AG10803 (cell line): ENCODE data around the gene GPC5.

Source experiments
- DNase-seq: peaks from one replicate; pipeline ENCODE4 v3.0.0; 2010; ENCODE audit warnings: low read depth
- H3K4me3 ChIP-seq: 2 replicates; pipeline ENCODE4 v1.5.1; 2011; ENCODE audit warnings: mild to moderate bottlenecking, low read length, control low read depth
- CTCF ChIP-seq: conservative IDR thresholded peaks from 2 replicates; pipeline ENCODE4 v1.5.1; 2011; ENCODE audit warnings: mild to moderate bottlenecking, low read length, control low read depth, inconsistent platforms

Gene GPC5

GRCh38 chr13:92433963-92434362 lies 1035.5 kb downstream of the GPC5 start:
- no peak overlapping the region for H3K4me3 ChIP-seq
- no peak for DNase-seq
- no peak for TF ChIP-seq CTCF

- no peak for TF ChIP-seq CTCF
- H3K4me3 ChIP-seq, result no peak overlapping the region
- DNase-seq, result no peak
Observed at GRCh38 chr13:92436924-92437323, 1038.5 kb downstream of the GPC5 start.

- DNase-seq, result no peak
- no peak overlapping the region for H3K4me3 ChIP-seq
- no peak for TF ChIP-seq CTCF
Observed at GRCh38 chr13:92444244-92444643, 1045.8 kb downstream of the GPC5 start.

GRCh38 chr13:92451060-92451459 lies 1052.6 kb downstream of the GPC5 start:
- no peak for DNase-seq
- no peak overlapping the region for H3K4me3 ChIP-seq
- TF ChIP-seq CTCF, result no peak

- no peak for TF ChIP-seq CTCF
- DNase-seq, result no peak
- H3K4me3 ChIP-seq, result no peak overlapping the region
Observed at GRCh38 chr13:92452840-92453239, 1054.4 kb downstream of the GPC5 start.

GRCh38 chr13:92459306-92459705 lies 1060.9 kb downstream of the GPC5 start:
- TF ChIP-seq CTCF, result no peak
- no peak for DNase-seq
- H3K4me3 ChIP-seq, result no peak overlapping the region

- no peak overlapping the region for H3K4me3 ChIP-seq
- no peak for TF ChIP-seq CTCF
- DNase-seq, result no peak
Observed at GRCh38 chr13:92460479-92460878, 1062.1 kb downstream of the GPC5 start.
